GM19240 (cell line): Measurements from ENCODE around the gene ANGPTL8.
A peak's percentile ranks its signal among the peaks of the same experiment; 100 is the strongest.

Experiments used
- DNase-seq: peaks from one replicate; pipeline ENCODE4 v3.0.0; 2011; ENCODE audit warnings: low spot score; ENCODE audit not compliant: insufficient read length

Gene ANGPTL8

GRCh38 chr19:11236324-11237301 is 2.8 kb upstream of the ANGPTL8 start:
- DNase-seq: no peak

- DNase-seq: no peak
These were observed 2.1 kb upstream of the ANGPTL8 start for GRCh38 chr19:11237321-11237720.

DNA sequence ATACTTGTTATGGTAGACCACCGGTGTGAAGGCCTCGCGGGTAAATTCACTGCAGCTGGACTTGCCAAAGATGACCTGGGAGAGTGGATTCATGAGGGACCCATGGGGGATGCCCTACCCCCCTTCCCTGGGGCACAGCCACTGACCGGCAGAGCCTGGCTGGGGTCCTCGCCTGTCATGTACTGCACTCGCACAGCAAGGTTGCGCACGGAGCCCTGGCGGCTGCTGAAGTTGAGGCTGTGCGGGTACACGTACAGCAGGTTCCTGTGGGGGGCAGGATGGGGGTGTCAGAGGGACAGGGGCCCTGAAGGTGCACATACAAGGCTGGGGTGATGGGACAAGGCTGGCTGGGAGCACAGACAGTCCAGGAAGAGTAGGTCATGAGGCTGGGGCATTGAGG is 1.4 kb upstream of the ANGPTL8 start:
- DNase-seq: no peak

- no peak for DNase-seq
These were observed 540 bp upstream of the ANGPTL8 start for GRCh38 chr19:11238781-11239376.

GRCh38 chr19:11240008-11240444 is 607 bp downstream of the ANGPTL8 start:
- no peak for DNase-seq

- DNase-seq: no peak
These were observed 2.6 kb downstream of the ANGPTL8 start for GRCh38 chr19:11242025-11242424.

- peak; percentile 87 for DNase-seq
These were observed 3.7 kb downstream of the ANGPTL8 start for GRCh38 chr19:11242864-11243797.

DNA sequence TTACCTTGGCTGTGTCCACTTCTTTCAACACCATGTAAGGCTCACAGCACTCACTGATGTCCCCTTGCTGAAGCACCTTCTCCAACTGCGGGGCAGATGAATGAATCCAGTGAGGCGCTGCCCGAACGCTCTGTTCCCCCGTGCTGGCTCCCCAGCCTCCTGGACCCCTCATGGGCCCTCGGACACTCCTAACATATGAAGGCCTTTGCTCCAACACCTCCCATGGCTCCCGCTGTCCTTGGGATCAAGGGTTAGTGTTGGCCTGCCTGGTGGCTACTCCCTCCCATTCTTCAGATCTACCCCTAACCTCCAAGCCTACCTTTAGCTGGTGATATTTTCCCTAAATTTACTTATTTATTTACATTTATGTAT is 4.4 kb downstream of the ANGPTL8 start:
- no peak for DNase-seq

DNA sequence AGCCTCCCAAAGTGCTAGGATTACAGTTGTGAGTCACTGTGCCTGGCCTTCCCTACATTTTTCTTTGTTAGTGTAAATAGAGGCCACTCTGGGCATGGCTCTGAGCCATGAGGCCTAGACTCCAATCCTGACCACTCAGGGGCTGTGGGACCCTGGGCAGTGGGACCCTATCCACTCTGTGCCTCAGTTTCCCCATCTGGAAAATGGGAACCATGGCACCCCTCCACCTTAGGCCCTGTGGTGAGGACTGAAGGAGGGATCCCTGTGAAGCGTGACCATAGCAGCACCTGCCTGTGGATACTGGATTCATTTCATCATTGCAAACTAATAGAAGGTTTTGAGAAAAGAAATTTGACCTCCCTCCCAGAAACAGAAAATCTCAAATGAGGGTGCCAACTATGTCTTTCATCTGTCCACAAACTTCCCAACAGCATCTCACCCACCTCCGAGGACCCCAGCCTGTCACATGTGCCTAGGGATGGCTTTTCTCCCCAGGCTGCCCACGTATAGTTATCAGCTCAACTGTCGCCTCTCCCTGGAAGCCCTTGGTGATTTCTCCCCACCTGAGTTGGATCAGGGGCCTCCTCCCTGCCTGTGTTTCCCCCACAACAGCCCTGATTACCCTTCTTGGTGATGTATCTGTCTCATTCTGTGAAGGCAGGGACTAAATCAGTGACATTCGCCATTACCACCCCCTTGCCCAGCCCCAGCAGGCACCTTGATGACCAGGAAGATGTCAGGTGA is 5.6 kb downstream of the ANGPTL8 start:
- no peak for DNase-seq

GRCh38 chr19:11246941-11247340 is 7.5 kb downstream of the ANGPTL8 start:
- DNase-seq: no peak

GRCh38 chr19:11247391-11247790 is 8.0 kb downstream of the ANGPTL8 start:
- DNase-seq: no peak

DNA sequence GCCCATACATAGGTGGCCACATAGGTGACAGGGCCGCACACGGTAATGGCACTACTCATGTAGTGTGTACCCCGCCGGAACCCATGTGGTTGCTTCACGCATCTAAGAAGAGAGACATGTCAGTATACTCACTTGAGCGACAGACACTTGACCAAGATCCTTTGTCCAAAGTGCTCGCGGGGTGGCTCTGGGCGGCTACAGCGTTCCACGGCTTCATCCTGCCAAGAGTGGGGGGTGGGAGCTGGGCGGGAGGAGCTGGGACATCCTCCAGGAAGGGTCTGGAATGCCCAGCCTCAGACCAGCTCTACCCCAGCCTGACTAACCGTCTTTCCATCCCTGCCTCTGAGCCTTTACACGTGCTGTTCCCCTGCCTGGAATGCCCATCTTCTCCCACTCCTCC is 8.5 kb downstream of the ANGPTL8 start:
- DNase-seq: no peak

GRCh38 chr19:11248852-11249251 is 9.4 kb downstream of the ANGPTL8 start:
- no peak for DNase-seq

DNA sequence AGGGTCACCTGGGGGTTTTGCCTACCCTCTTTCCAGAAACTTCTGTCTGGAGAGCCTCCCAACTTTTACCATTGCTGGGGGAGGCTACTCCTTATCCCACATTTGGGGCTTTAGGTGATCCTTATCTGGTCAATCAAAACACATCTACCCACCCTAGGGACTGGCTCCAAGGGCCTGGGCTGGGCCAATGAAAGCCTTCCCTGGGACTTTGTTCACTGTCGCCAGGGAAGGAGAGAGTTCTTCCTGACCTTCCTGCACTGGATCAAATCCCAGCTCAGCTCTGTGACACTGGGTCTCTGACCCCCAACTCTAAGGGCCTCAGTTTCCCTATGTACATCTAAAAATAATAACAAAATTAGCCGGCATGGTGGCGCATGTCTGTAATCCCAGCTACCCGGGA is 11.8 kb downstream of the ANGPTL8 start:
- no peak for DNase-seq

DNA sequence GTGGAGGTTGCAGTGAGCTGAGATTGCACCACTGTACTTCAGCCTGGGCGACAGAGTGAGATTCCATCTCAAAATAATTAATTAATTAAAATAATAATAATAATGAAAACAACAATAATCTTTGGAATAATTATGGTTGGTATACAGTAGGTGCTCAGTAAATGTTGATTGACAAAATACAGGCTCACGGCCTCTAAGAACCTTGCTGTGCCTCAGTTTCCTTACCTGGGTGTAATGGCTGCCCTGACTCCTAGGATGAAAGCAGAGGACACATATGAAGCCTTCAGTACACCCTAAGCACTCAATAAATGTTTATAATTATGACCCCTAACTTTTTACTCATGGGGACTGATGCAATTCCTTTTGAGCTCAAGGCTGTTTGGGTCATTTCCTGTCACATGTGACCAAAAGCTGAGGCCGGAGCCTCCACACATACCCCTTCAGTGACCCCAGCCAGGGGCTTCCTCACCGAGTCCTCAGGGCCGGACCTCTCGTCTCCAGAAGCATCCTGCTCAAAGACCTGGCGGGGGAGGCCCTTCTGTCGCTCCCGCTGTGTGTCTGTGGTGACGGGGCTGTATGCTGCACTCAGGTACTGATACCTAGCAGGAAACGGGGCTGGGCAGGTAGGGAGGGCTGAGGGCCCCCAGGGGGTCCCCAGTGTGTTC is 12.4 kb downstream of the ANGPTL8 start:
- DNase-seq: no peak

DNA sequence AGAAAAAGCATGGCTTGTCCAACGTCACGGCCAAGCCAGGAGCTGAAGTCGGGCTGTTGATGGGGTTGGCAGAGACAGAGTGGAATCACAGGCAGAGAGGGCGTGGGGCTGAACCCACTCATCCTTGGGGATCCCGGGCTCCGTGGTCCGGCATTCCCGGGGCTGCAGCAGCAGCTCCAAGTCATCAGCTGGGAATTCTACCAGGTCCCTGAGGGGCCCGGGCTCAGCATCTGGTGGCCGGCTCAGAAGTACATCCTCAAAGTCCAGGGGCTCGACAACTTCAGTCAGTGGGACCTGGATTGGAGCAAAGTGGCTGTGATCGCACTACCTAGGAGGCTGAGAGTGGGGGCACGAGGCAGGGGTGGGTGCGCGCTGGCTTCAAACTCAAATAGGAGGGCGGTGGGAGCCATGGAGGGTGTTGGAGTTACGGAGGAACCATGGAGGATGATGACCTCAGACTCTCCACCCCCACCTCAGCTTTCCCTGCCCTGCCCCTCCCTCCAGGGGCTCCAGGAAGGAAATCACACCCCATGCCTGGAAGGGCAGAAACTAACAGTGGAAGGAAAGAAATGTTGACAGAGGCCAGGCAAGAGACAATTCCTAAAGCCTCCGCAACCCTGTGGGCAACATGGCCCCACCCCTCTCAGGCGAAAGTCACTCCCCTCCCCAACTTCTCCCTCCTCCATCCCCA is 13.4 kb downstream of the ANGPTL8 start:
- no peak for DNase-seq

GRCh38 chr19:11254666-11255065 is 15.2 kb downstream of the ANGPTL8 start:
- DNase-seq: no peak

- no peak for DNase-seq
These were observed 16.8 kb downstream of the ANGPTL8 start for GRCh38 chr19:11256189-11256588.

GRCh38 chr19:11257846-11258380 is 18.5 kb downstream of the ANGPTL8 start:
- DNase-seq: no peak

GRCh38 chr19:11260996-11261395 is 21.6 kb downstream of the ANGPTL8 start:
- no peak for DNase-seq
